Hepatic stellate cell (primary cell): Measurements from ENCODE around the gene MOCS1.

ENCODE experiments used
- DNase-seq: peaks from one replicate; pipeline ENCODE4 v3.0.0; 2011; ENCODE audit warnings: low spot score

The MOCS1 gene

GRCh38 chr6:39948199-39948791, 14.0 kb upstream of the MOCS1 start:
- DNase-seq: no peak

GRCh38 chr6:39947611-39948068, 13.4 kb upstream of the MOCS1 start:
- DNase-seq: no peak

- no peak for DNase-seq
Observed at GRCh38 chr6:39945626-39946025, 11.4 kb upstream of the MOCS1 start.

GRCh38 chr6:39942903-39943580, 8.8 kb upstream of the MOCS1 start:
- no peak for DNase-seq

GRCh38 chr6:39941820-39942219, 7.6 kb upstream of the MOCS1 start:
- no peak for DNase-seq

- DNase-seq: no peak
Observed at GRCh38 chr6:39941138-39941537, 6.9 kb upstream of the MOCS1 start.

GRCh38 chr6:39938773-39939654, 4.8 kb upstream of the MOCS1 start:
- DNase-seq: no peak

GRCh38 chr6:39937686-39938333, 3.5 kb upstream of the MOCS1 start:
- DNase-seq: no peak

- DNase-seq: no peak
Observed at GRCh38 chr6:39936857-39937256, 2.6 kb upstream of the MOCS1 start.

- no peak for DNase-seq
Observed at GRCh38 chr6:39935241-39935640, 979 bp upstream of the MOCS1 start.

GRCh38 chr6:39933669-39934130, 562 bp downstream of the MOCS1 start:
- DNase-seq: no peak

- DNase-seq: no peak
Observed at GRCh38 chr6:39932386-39932910, 1.8 kb downstream of the MOCS1 start.

- DNase-seq: no peak
Observed at GRCh38 chr6:39931607-39932006, 2.7 kb downstream of the MOCS1 start.

GRCh38 chr6:39930540-39930939, 3.7 kb downstream of the MOCS1 start:
- DNase-seq: no peak

- DNase-seq: peak; percentile 74
Observed at GRCh38 chr6:39929733-39930461, 4.4 kb downstream of the MOCS1 start.

GRCh38 chr6:39929039-39929732, 5.1 kb downstream of the MOCS1 start:
- DNase-seq: no peak

GRCh38 chr6:39927159-39927558, 7.1 kb downstream of the MOCS1 start:
- no peak for DNase-seq

GRCh38 chr6:39926668-39927067, 7.6 kb downstream of the MOCS1 start:
- DNase-seq: no peak

- DNase-seq: no peak
Observed at GRCh38 chr6:39925931-39926290, 8.4 kb downstream of the MOCS1 start.

- DNase-seq: no peak
Observed at GRCh38 chr6:39925191-39925930, 8.9 kb downstream of the MOCS1 start.
